HEK293 (cell line): Measurements from ENCODE around the gene PROSER3.

Experiments
- CTCF ChIP-seq: fragments of 450-650 bp; formaldehyde crosslinking; IDR thresholded peaks from 2 replicates; pipeline ENCODE4 v1.5.1; 2016; ENCODE audit warnings: missing biosample characterization, missing genetic modification characterization
- SETDB1 ChIP-seq: IDR thresholded peaks from one replicate; pipeline ENCODE4 v1.6.1; 2017; ENCODE audit warnings: mild to moderate bottlenecking, low read length, moderate library complexity, mixed read lengths; ENCODE audit not compliant: insufficient read length

GRCh38 chr19:35777086-35777841 lies 19.3 kb downstream of the PROSER3 start:
- no peak for TF ChIP-seq SETDB1
- no peak for TF ChIP-seq CTCF
